WTC11 (cell line): ENCODE results near the gene SAG. TPM values are rescaled to one million over a fixed set of nuclear protein-coding genes. Genes with fewer than 3 reads are reported as not detected.

Experiments
- ATAC-seq: fragments of 200-7000 bp; cut with Tn5 transposase; 2 replicates; pipeline ENCODE4 v1.10.0; 2021; ENCODE audit warnings: mild to moderate bottlenecking, moderate library complexity
- CTCF ChIA-PET: fragments of 300-600 bp; sonication (Branson Sonifier 250); formaldehyde crosslinking; loops from one replicate; lab custom pipeline; 2021; ENCODE audit warnings: antibody characterized with exemption; lab: Charles Lee
- POLR2A ChIA-PET: fragments of 350-600 bp; sonication (Branson Sonifier 250); formaldehyde crosslinking; loops from one replicate; lab custom pipeline; 2021; ENCODE audit warnings: antibody characterized with exemption; lab: Charles Lee
- DNase-seq: peaks from one replicate; pipeline ENCODE4 v3.0.0; 2021; ENCODE audit warnings: low spot score
- H3K27ac Mint-ChIP-seq: 2 replicates; pipeline ENCODE4 v1.8.0; 2021; ENCODE audit warnings: mixed read lengths
- H3K27me3 Mint-ChIP-seq: 2 replicates; pipeline ENCODE4 v1.8.0; 2021; ENCODE audit warnings: low read depth, mild to moderate bottlenecking, moderate library complexity, mixed read lengths
- H3K36me3 Mint-ChIP-seq: 2 replicates; pipeline ENCODE4 v1.8.0; 2021; ENCODE audit warnings: mixed read lengths
- H3K4me1 Mint-ChIP-seq: 2 replicates; pipeline ENCODE4 v1.8.0; 2022; ENCODE audit warnings: mixed read lengths
- H3K4me3 Mint-ChIP-seq: 2 replicates; pipeline ENCODE4 v1.8.0; 2021; ENCODE audit warnings: mild to moderate bottlenecking, moderate library complexity, mixed read lengths
- H3K9me3 Mint-ChIP-seq: 2 replicates; pipeline ENCODE4 v1.8.0; 2021; ENCODE audit warnings: mixed read lengths
- ATF1 ChIP-seq: sonication (generic); formaldehyde crosslinking; IDR thresholded peaks from 2 replicates; pipeline ENCODE4 v1.8.1; 2023; ENCODE audit warnings: mild to moderate bottlenecking, moderate library complexity, missing genetic modification reagents
- CREM ChIP-seq: sonication (generic); formaldehyde crosslinking; IDR thresholded peaks from 2 replicates; pipeline ENCODE4 v1.8.1; 2022; ENCODE audit warnings: mild to moderate bottlenecking, missing genetic modification reagents, moderate library complexity
- FOXP1 ChIP-seq: sonication (generic); formaldehyde crosslinking; IDR thresholded peaks from 2 replicates; pipeline ENCODE4 v1.8.0; 2022; ENCODE audit warnings: missing genetic modification reagents, mild to moderate bottlenecking, moderate library complexity, borderline replicate concordance
- GRHL2 ChIP-seq: fragments of 250-450 bp; sonication (Bioruptor Pico); IDR thresholded peaks from 2 replicates; pipeline ENCODE4 v1.8.0; 2022; ENCODE audit warnings: mild to moderate bottlenecking, moderate library complexity; ENCODE audit not compliant: insufficient replicate concordance, severe bottlenecking
- IRF2 ChIP-seq: sonication (generic); formaldehyde crosslinking; IDR thresholded peaks from 2 replicates; pipeline ENCODE4 v1.8.0; 2022; ENCODE audit warnings: low read depth, missing genetic modification reagents, borderline replicate concordance
- MYBL2 ChIP-seq: sonication (generic); formaldehyde crosslinking; IDR thresholded peaks from 2 replicates; pipeline ENCODE4 v1.8.1; 2023; ENCODE audit warnings: mild to moderate bottlenecking, moderate library complexity, missing genetic modification reagents
- NFATC4 ChIP-seq: fragments of 250-450 bp; sonication (Bioruptor Pico); IDR thresholded peaks from 2 replicates; pipeline ENCODE4 v1.9.0; 2021; ENCODE audit warnings: mild to moderate bottlenecking
- NR2C2 ChIP-seq: sonication (generic); formaldehyde crosslinking; IDR thresholded peaks from 2 replicates; pipeline ENCODE4 v1.8.0; 2022; ENCODE audit warnings: mild to moderate bottlenecking, missing genetic modification reagents
- ZNF263 ChIP-seq: sonication (generic); formaldehyde crosslinking; IDR thresholded peaks from 2 replicates; pipeline ENCODE4 v1.8.1; 2022; ENCODE audit warnings: low read depth, mild to moderate bottlenecking, moderate library complexity, missing genetic modification reagents
- ZNF671 ChIP-seq: fragments of 250-450 bp; sonication (Bioruptor Pico); IDR thresholded peaks from 2 replicates; pipeline ENCODE4 v1.8.0; 2021; ENCODE audit warnings: mild to moderate bottlenecking
- total RNA-seq: library from RNA; stranded (reverse); gene quantifications from 3 replicates; pipeline ENCODE4 v1.2.3, GENCODE V29; 2021
- TF ChIP-seq, protein P1 (sequence below): fragments of 250-450 bp; sonication (Bioruptor Pico); IDR thresholded peaks from 2 replicates; pipeline ENCODE4 v1.9.0; 2021; ENCODE audit warnings: mild to moderate bottlenecking, borderline replicate concordance
- TF ChIP-seq, protein P2 (sequence below): sonication (generic); formaldehyde crosslinking; IDR thresholded peaks from 2 replicates; pipeline ENCODE4 v1.8.0; 2023; ENCODE audit warnings: missing genetic modification reagents
- TF ChIP-seq, protein P3 (sequence below): sonication (generic); formaldehyde crosslinking; IDR thresholded peaks from 2 replicates; pipeline ENCODE4 v1.8.0; 2023; ENCODE audit warnings: missing genetic modification reagents, mild to moderate bottlenecking, borderline replicate concordance
- TF ChIP-seq, protein P4 (sequence below): sonication (generic); formaldehyde crosslinking; IDR thresholded peaks from 2 replicates; pipeline ENCODE4 v1.8.1; 2022; ENCODE audit warnings: missing genetic modification reagents, borderline replicate concordance
- TF ChIP-seq, protein P5 (sequence below): sonication (generic); formaldehyde crosslinking; IDR thresholded peaks from 2 replicates; pipeline ENCODE4 v1.8.1; 2023; ENCODE audit warnings: mild to moderate bottlenecking, moderate library complexity, missing genetic modification reagents
- TF ChIP-seq, protein P6 (sequence below): sonication (generic); formaldehyde crosslinking; IDR thresholded peaks from 2 replicates; pipeline ENCODE4 v1.8.1; 2023; ENCODE audit warnings: mild to moderate bottlenecking, missing genetic modification reagents, moderate library complexity

Gene SAG
- total RNA-seq, 1 experiment from 2014 or later, result not detected

DNA sequence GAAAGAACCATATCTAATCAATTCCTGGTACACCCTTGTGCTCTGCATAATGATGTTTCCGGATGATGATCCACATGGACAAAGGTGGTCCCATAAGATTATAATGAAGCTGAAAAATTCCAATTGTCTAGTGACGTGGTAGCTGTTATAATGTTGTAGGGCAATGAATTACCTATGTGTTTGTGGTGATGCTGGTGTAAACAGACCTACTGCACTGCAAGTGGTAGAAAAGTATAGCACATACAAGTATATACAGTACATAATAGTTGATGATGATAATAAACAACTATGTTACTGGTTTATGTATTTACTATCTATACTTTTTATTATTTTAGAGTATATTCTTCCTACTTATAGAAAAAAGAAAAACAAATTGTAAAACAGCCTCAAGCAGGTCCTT is 55.1 kb downstream of the SAG start:
- DNase-seq (no peak), ATAC-seq (no peak)
- Mint-ChIP-seq H3K36me3 (0 out of 2 replicates have a peak, but pooled peaks cover 3% of the 10 kb centered on the region), H3K9me3 (no peaks in the 10 kb centered on the region), H3K4me1 (peaks cover 8% of the 10 kb centered on the region; the same call in 1 of the 2 replicates), H3K27me3 (no peaks in the 10 kb centered on the region), H3K4me3 (no peak overlapping the region), H3K27ac (no peak overlapping the region)
- POLR2A ChIA-PET, result no interaction called here
- TF ChIP-seq CREM (no peak), ATF1 (CRISPR knock-in tag) (no peak), MYBL2 (CRISPR knock-in tag) (no peak), IRF2 (CRISPR knock-in tag) (no peak), FOXP1 (no peak), GRHL2 (CRISPR knock-in tag) (no peak), NFATC4 (no peak)
- TF ChIP-seq, protein P1, sequence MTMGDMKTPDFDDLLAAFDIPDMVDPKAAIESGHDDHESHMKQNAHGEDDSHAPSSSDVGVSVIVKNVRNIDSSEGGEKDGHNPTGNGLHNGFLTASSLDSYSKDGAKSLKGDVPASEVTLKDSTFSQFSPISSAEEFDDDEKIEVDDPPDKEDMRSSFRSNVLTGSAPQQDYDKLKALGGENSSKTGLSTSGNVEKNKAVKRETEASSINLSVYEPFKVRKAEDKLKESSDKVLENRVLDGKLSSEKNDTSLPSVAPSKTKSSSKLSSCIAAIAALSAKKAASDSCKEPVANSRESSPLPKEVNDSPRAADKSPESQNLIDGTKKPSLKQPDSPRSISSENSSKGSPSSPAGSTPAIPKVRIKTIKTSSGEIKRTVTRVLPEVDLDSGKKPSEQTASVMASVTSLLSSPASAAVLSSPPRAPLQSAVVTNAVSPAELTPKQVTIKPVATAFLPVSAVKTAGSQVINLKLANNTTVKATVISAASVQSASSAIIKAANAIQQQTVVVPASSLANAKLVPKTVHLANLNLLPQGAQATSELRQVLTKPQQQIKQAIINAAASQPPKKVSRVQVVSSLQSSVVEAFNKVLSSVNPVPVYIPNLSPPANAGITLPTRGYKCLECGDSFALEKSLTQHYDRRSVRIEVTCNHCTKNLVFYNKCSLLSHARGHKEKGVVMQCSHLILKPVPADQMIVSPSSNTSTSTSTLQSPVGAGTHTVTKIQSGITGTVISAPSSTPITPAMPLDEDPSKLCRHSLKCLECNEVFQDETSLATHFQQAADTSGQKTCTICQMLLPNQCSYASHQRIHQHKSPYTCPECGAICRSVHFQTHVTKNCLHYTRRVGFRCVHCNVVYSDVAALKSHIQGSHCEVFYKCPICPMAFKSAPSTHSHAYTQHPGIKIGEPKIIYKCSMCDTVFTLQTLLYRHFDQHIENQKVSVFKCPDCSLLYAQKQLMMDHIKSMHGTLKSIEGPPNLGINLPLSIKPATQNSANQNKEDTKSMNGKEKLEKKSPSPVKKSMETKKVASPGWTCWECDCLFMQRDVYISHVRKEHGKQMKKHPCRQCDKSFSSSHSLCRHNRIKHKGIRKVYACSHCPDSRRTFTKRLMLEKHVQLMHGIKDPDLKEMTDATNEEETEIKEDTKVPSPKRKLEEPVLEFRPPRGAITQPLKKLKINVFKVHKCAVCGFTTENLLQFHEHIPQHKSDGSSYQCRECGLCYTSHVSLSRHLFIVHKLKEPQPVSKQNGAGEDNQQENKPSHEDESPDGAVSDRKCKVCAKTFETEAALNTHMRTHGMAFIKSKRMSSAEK (CRISPR knock-in tag), result no peak
- TF ChIP-seq, protein P2, sequence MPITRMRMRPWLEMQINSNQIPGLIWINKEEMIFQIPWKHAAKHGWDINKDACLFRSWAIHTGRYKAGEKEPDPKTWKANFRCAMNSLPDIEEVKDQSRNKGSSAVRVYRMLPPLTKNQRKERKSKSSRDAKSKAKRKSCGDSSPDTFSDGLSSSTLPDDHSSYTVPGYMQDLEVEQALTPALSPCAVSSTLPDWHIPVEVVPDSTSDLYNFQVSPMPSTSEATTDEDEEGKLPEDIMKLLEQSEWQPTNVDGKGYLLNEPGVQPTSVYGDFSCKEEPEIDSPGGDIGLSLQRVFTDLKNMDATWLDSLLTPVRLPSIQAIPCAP (CRISPR knock-in tag), result no peak
- TF ChIP-seq, protein P3, sequence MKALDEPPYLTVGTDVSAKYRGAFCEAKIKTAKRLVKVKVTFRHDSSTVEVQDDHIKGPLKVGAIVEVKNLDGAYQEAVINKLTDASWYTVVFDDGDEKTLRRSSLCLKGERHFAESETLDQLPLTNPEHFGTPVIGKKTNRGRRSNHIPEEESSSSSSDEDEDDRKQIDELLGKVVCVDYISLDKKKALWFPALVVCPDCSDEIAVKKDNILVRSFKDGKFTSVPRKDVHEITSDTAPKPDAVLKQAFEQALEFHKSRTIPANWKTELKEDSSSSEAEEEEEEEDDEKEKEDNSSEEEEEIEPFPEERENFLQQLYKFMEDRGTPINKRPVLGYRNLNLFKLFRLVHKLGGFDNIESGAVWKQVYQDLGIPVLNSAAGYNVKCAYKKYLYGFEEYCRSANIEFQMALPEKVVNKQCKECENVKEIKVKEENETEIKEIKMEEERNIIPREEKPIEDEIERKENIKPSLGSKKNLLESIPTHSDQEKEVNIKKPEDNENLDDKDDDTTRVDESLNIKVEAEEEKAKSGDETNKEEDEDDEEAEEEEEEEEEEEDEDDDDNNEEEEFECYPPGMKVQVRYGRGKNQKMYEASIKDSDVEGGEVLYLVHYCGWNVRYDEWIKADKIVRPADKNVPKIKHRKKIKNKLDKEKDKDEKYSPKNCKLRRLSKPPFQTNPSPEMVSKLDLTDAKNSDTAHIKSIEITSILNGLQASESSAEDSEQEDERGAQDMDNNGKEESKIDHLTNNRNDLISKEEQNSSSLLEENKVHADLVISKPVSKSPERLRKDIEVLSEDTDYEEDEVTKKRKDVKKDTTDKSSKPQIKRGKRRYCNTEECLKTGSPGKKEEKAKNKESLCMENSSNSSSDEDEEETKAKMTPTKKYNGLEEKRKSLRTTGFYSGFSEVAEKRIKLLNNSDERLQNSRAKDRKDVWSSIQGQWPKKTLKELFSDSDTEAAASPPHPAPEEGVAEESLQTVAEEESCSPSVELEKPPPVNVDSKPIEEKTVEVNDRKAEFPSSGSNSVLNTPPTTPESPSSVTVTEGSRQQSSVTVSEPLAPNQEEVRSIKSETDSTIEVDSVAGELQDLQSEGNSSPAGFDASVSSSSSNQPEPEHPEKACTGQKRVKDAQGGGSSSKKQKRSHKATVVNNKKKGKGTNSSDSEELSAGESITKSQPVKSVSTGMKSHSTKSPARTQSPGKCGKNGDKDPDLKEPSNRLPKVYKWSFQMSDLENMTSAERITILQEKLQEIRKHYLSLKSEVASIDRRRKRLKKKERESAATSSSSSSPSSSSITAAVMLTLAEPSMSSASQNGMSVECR (CRISPR knock-in tag), result no peak
- CTCF ChIA-PET, result interaction anchor here (1.2 kb wide), 1 partner anchor 9 kb away, joined by 4 read pairs; the partner anchor contains the start of gene DGKD

DNA sequence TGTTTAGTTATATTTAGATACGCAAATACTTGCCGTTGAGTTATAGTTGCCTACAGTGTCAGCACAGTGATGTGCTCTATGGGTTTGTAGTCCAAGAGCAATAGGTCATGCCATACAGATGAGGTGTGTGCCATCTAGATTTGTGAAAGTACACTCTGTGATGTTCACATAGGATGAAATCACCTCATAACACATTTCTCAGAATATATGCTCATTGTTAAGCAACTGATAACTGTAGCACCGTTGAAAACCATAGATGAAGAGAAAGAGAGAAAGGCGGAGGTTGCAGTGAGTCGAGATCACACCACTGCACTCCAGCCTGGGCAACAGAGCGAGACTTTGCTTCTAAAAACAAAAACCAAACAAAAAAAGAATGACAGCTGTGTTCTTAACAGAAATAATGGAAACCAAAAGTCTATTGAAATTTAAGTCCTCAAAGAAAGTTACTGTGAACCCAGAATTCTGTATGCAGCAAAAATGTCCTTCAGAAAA is 56.2 kb downstream of the SAG start:
- Mint-ChIP-seq H3K4me1 (peaks cover 10% of the 10 kb centered on the region), H3K27ac (no peak overlapping the region), H3K4me3 (no peak overlapping the region), H3K27me3 (no peaks in the 10 kb centered on the region), H3K36me3 (0 out of 2 replicates have a peak, but pooled peaks cover 3% of the 10 kb centered on the region), H3K9me3 (no peaks in the 10 kb centered on the region)
- ChIA-PET POLR2A (no interaction called here), CTCF (interaction anchor here (1.2 kb wide), 1 partner anchor 10 kb away, joined by 4 read pairs; the partner anchor contains the start of gene DGKD)
- ATAC-seq (no peak), DNase-seq (no peak)
- TF ChIP-seq, protein P1 (CRISPR knock-in tag), result no peak
- no peak for TF ChIP-seq CREM
- TF ChIP-seq, protein P4, sequence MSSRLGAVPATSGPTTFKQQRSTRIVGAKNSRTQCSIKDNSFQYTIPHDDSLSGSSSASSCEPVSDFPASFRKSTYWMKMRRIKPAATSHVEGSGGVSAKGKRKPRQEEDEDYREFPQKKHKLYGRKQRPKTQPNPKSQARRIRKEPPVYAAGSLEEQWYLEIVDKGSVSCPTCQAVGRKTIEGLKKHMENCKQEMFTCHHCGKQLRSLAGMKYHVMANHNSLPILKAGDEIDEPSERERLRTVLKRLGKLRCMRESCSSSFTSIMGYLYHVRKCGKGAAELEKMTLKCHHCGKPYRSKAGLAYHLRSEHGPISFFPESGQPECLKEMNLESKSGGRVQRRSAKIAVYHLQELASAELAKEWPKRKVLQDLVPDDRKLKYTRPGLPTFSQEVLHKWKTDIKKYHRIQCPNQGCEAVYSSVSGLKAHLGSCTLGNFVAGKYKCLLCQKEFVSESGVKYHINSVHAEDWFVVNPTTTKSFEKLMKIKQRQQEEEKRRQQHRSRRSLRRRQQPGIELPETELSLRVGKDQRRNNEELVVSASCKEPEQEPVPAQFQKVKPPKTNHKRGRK (CRISPR knock-in tag), result no peak
- no peak for TF ChIP-seq NR2C2 (CRISPR knock-in tag)
- TF ChIP-seq, protein P5, sequence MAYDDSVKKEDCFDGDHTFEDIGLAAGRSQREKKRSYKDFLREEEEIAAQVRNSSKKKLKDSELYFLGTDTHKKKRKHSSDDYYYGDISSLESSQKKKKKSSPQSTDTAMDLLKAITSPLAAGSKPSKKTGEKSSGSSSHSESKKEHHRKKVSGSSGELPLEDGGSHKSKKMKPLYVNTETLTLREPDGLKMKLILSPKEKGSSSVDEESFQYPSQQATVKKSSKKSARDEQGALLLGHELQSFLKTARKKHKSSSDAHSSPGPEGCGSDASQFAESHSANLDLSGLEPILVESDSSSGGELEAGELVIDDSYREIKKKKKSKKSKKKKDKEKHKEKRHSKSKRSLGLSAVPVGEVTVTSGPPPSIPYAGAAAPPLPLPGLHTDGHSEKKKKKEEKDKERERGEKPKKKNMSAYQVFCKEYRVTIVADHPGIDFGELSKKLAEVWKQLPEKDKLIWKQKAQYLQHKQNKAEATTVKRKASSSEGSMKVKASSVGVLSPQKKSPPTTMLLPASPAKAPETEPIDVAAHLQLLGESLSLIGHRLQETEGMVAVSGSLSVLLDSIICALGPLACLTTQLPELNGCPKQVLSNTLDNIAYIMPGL (CRISPR knock-in tag), result no peak
- TF ChIP-seq, protein P6, sequence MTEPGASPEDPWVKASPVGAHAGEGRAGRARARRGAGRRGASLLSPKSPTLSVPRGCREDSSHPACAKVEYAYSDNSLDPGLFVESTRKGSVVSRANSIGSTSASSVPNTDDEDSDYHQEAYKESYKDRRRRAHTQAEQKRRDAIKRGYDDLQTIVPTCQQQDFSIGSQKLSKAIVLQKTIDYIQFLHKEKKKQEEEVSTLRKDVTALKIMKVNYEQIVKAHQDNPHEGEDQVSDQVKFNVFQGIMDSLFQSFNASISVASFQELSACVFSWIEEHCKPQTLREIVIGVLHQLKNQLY (CRISPR knock-in tag), result no peak
- no peak for TF ChIP-seq ZNF263
- no peak for TF ChIP-seq ZNF671 (CRISPR knock-in tag)
